GM12878 (cell line): ENCODE results near the gene NPTN. TPM values are rescaled to one million over a fixed set of nuclear protein-coding genes. Genes with fewer than 3 reads are reported as not detected.

Source experiments
- ATAC-seq: fragments of 200-7000 bp; cut with Tn5 transposase; 3 replicates; pipeline ENCODE4 v1.9.1; 2020; ENCODE audit warnings: mild to moderate bottlenecking, moderate library complexity
- BruUV-seq: library from RNA; stranded (reverse); fragments of 400-500 nt; replicated peaks from 2 replicates; lab custom pipeline; 2021; lab: Mats Ljungman, UMichigan
- CTCF ChIA-PET: fragments of 300-600 bp; sonication (Branson Sonifier 250); formaldehyde crosslinking; extraction: SDS; loops from one replicate; lab custom pipeline; 2021; ENCODE audit warnings: inconsistent platforms; lab: Yijun Ruan, JAX
- POLR2A ChIA-PET: fragments of 350-600 bp; formaldehyde crosslinking; extraction: SDS; loops from one replicate; lab custom pipeline; 2021; ENCODE audit warnings: inconsistent platforms; lab: Charles Lee
- RAD21 ChIA-PET: fragments of 300-600 bp; sonication (Branson Sonifier 250); formaldehyde crosslinking; loops from one replicate; lab custom pipeline; 2023; ENCODE audit warnings: antibody characterized with exemption; ENCODE audit not compliant: unreplicated experiment; lab: Charles Lee
- SMC1A ChIA-PET: fragments of 300-600 bp; sonication (Branson Sonifier 250); formaldehyde crosslinking; loops from one replicate; lab custom pipeline; 2023; ENCODE audit not compliant: unreplicated experiment, uncharacterized antibody; lab: Charles Lee
- DNase-seq: peaks from one replicate; pipeline ENCODE4 v3.0.0-alpha.2; 2011; ENCODE audit warnings: low read depth, low spot score
- FAIRE-seq: peaks from 3 replicates; lab custom pipeline; 2011; peaks lifted over from hg19 to GRCh38; lab: Jason Lieb, UNC
- H2AFZ ChIP-seq: 2 replicates; pipeline ENCODE4 v1.6.0; 2011; ENCODE audit warnings: low read depth, low read length, control low read depth; ENCODE audit not compliant: control insufficient read depth
- H3K27ac ChIP-seq: 2 replicates; pipeline ENCODE4 v1.5.1; 2011; ENCODE audit warnings: control low read depth; ENCODE audit not compliant: control insufficient read depth, insufficient read depth
- H3K27me3 ChIP-seq, 2 experiments: replicated peaks in 1 of 2; 2 replicates each; pipeline versions ENCODE4 v1.6.0 to v1.6.1; 2011; ENCODE audit warnings: low read length in 1 of 2; ENCODE audit not compliant: control insufficient read depth in 2 of 2, insufficient read depth in 2 of 2
- H3K36me3 ChIP-seq, 2 experiments: 2 replicates each; pipeline ENCODE4 v1.5.1; 2011; ENCODE audit warnings: low read length in 1 of 2; ENCODE audit not compliant: control insufficient read depth in 2 of 2, insufficient read depth in 2 of 2
- H3K4me1 ChIP-seq: 2 replicates; pipeline ENCODE4 v1.6.1; 2011; ENCODE audit warnings: mild to moderate bottlenecking, low read length, moderate library complexity, mixed read lengths; ENCODE audit not compliant: control insufficient read depth, insufficient read depth
- H3K4me2 ChIP-seq: 2 replicates; pipeline ENCODE4 v1.6.0; 2011; ENCODE audit warnings: control low read depth; ENCODE audit not compliant: control insufficient read depth, insufficient read depth
- H3K4me3 ChIP-seq: fragments of 200-600 bp; sonication (generic); 2 replicates; pipeline ENCODE4 v1.5.1; 2016
- H3K79me2 ChIP-seq: 2 replicates; pipeline ENCODE4 v1.6.0; 2011; ENCODE audit warnings: low read length; ENCODE audit not compliant: control insufficient read depth, insufficient read depth
- H3K9ac ChIP-seq: 2 replicates; pipeline ENCODE4 v1.8.0; 2011; ENCODE audit warnings: low read length, control low read depth, mixed read lengths; ENCODE audit not compliant: control insufficient read depth, insufficient read depth
- H3K9me3 ChIP-seq: replicated peaks from 3 replicates; pipeline ENCODE4 v1.5.1; 2011; ENCODE audit warnings: mild to moderate bottlenecking, low read length; ENCODE audit not compliant: control insufficient read depth, insufficient read depth
- H4K20me1 ChIP-seq: 2 replicates; pipeline ENCODE4 v1.6.0; 2011; ENCODE audit not compliant: control insufficient read depth, insufficient read depth
- DPF2 ChIP-seq: fragments of 450-650 bp; IDR thresholded peaks from 2 replicates; pipeline ENCODE4 v1.6.1; 2017; ENCODE audit warnings: mild to moderate bottlenecking
- ESRRA ChIP-seq: IDR thresholded peaks from 2 replicates; pipeline ENCODE4 v1.6.1; 2012; ENCODE audit warnings: mild to moderate bottlenecking, low read length, improper control_type of control experiment
- KAT2A ChIP-seq: conservative IDR thresholded peaks from 2 replicates; pipeline ENCODE4 v1.6.1; 2011; ENCODE audit warnings: low read depth, low read length; ENCODE audit not compliant: control insufficient read depth
- MTA2 ChIP-seq: fragments of 450-650 bp; IDR thresholded peaks from 2 replicates; pipeline ENCODE4 v1.6.1; 2016; ENCODE audit warnings: low read depth, mild to moderate bottlenecking, moderate library complexity
- NRF1 ChIP-seq: conservative IDR thresholded peaks from 2 replicates; pipeline ENCODE4 v1.6.1; 2011; ENCODE audit warnings: mild to moderate bottlenecking, low read depth, low read length, improper control_type of control experiment
- WGBS: methylation state at CpG from one replicate; pipeline ENCODE4 v1.1.6; 2016; ENCODE audit warnings: low lambda C conversion rate; ENCODE audit not compliant: insufficient replicate concordance, insufficient coverage; ENCODE audit errors: missing lambda C conversion rate; 5-methylcytosine and 5-hydroxymethylcytosine counted together
- in situ Hi-C: fragments of 300-500 bp; cut with MboI; formaldehyde crosslinking; loops from 9 replicates; pipeline ENCODE4 v1.14.3; 2018; ENCODE audit warnings: mixed read lengths
- intact Hi-C: fragments of 100-400 bp; cut with micrococcal nuclease; formaldehyde crosslinking; loops from one replicate; pipeline ENCODE4 v1.14.2; 2022; ENCODE audit not compliant: unreplicated experiment
- polyA plus RNA-seq, 11 experiments: library from polyadenylated mRNA; depleted of rRNA in 4 of 11; unstranded in 6 of 11; stranded (reverse) in 5 of 11; fragments of >200 nt; fragmentation: Nextera tagmentation in 4 of 11; fragmentation: Illumina TruSeq in 1 of 11; extraction: Ambion mirVana in 4 of 11; extraction: Trizol in 1 of 11; gene quantifications; 1 replicate in 1 of 11; 2 replicates in 10 of 11; pipeline versions ENCODE4 v1.2.1 to v1.2.3, GENCODE V29; 2011 to 2016; ENCODE audit warnings: inconsistent platforms in 2 of 11, missing spikeins in 2 of 11, low read depth in 1 of 11
- total RNA-seq, 4 experiments: library from RNA; depleted of rRNA in 3 of 4; stranded (reverse); fragments of >200 nt in 3 of 4; fragmentation: Illumina TruSeq in 1 of 4; extraction: Trizol in 1 of 4; gene quantifications; 2 replicates each; pipeline versions ENCODE4 v1.2.1 to v1.2.3, GENCODE V29; 2013 to 2021
- TF ChIP-seq, protein P1 (sequence below): IDR thresholded peaks from 2 replicates; pipeline ENCODE4 v1.6.1; 2011; ENCODE audit warnings: low read depth, mild to moderate bottlenecking, low read length, moderate library complexity, borderline replicate concordance; ENCODE audit errors: extremely low read depth
- TF ChIP-seq, protein P2 (sequence below): fragments of 450-650 bp; IDR thresholded peaks from 2 replicates; pipeline ENCODE4 v1.6.1; 2017; ENCODE audit warnings: low read depth, mild to moderate bottlenecking, moderate library complexity
- TF ChIP-seq, protein P3 (sequence below): fragments of 450-650 bp; IDR thresholded peaks from 2 replicates; pipeline ENCODE4 v1.6.1; 2017; ENCODE audit warnings: borderline replicate concordance
- TF ChIP-seq, protein P4 (sequence below): fragments of 450-650 bp; IDR thresholded peaks from 2 replicates; pipeline ENCODE4 v1.6.1; 2017; ENCODE audit warnings: mild to moderate bottlenecking

The NPTN gene
- total and polyA plus RNA-seq, 10 of the 15 experiments (the other 5 are each of a cell fraction or from before 2014, with no cell fraction given): 17.8 to 79.1 (median 41.7) TPM

DNA sequence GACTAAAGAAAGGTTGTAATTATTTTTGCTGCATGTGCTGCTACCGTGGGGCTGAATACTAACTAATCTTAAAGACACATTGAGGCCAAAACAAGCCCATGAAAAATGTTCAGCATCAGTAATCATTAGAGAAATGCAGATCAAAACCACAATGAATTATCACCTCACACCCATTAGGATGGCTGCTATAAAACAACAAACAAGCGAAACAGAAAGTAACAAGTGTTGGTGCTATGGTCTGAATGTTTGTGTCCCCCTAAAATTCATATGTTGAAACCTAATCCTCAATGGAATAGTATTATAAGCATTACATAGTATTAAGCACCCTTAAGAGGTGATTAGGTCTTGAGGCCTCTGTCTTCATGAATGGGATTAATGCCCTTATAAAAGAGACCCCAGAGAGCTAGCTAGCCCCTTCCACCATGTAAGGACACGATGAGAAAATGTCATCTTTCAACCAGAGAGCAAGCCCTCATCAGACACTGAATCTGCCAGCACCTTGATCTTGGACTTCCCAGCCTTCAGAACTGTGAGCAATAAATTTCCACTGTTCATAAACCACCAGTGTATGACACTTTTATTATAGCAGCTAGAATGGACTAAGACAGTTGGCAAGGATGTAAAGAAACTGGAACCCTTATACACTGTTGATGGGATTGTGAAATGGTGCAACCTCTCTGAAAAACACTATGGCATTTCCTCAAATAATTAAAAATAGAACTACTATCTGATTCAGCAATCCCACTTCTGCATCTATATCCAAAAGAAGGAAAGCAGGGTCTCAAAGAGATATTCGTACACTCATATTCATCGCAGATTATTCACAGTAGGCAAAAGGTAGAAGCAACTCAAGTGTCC is 114.1 kb downstream of the NPTN start:
- Histone ChIP-seq H3K27ac (no peak overlapping the region), H3K4me1 (no peaks in the 10 kb centered on the region), H3K9ac (no peak overlapping the region), H3K27me3 (no peaks in the 10 kb centered on the region), H3K4me2 (no peak overlapping the region), H3K36me3 (no peaks in the 10 kb centered on the region), H4K20me1 (no peaks in the 10 kb centered on the region), H3K9me3 (no peaks in the 10 kb centered on the region)
- ChIA-PET POLR2A (no interaction called here), SMC1A (no interaction called here), RAD21 (no interaction called here), CTCF (no interaction called here)
- FAIRE-seq (no peak), ATAC-seq (no peak)
- in situ Hi-C loops (no loop called here), intact Hi-C loops (no loop called here)
- BruUV-seq: no TSS peak
- WGBS: 61% methylated on average over 5 of the region's 5 CpGs
- TF ChIP-seq, protein P1, sequence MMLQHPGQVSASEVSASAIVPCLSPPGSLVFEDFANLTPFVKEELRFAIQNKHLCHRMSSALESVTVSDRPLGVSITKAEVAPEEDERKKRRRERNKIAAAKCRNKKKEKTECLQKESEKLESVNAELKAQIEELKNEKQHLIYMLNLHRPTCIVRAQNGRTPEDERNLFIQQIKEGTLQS: no peak
- TF ChIP-seq NRF1: no peak
- TF ChIP-seq, all 136 proteins: peak for 0
- no peak for DNase-seq
- Histone ChIP-seq H2AFZ (no peak overlapping the region), H3K79me2 (no peaks in the 10 kb centered on the region), H3K4me3 (no peak overlapping the region)

DNA sequence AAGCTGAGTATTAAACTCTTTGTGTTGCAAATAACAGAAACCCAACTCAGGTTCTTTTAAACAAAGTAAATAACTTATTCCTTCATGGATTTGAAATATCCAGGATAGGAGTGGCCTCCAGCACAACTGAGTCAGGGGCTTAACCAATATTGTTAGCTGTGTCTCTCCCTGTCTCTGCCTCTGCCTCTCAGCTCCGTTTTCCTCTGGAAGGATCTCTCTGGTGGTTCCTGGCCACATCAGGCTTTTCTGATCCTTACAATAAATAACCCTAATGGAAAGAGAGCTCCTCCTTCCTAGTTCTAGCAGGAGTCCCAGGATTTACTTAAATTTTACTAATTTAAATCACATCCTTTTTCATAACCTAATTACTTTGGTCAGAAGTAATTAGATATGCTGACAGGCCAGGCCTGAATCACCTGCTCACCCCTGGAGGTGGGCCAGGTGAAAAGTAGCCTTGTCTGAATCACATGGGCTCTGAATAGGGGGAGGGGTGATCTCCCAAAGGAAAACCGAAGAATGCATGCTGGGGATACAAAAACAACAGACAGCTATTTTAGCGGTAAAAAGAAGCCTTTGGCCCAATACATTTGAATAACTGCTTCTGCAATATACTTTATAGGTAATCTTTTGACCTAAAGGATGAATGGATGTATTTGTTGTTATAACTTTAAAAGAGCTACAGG is 114.9 kb downstream of the NPTN start:
- H3K4me2 ChIP-seq: no peak overlapping the region
- ChIA-PET CTCF (no interaction called here), POLR2A (no interaction called here), SMC1A (no interaction called here), RAD21 (no interaction called here)
- ATAC-seq (no peak), DNase-seq (no peak), FAIRE-seq (no peak)
- H3K79me2 ChIP-seq: no peaks in the 10 kb centered on the region
- H4K20me1 ChIP-seq: no peaks in the 10 kb centered on the region
- BruUV-seq: no TSS peak
- WGBS: 74% methylated on average over 3 of the region's 3 CpGs
- in situ Hi-C loops (no loop called here), intact Hi-C loops (no loop called here)
- H3K9ac ChIP-seq: no peak overlapping the region
- H3K27ac ChIP-seq: no peak overlapping the region
- H3K9me3 ChIP-seq: no peaks in the 10 kb centered on the region
- no peaks in the 10 kb centered on the region for H3K27me3 ChIP-seq
- H3K4me3 ChIP-seq: no peak overlapping the region
- H3K36me3 ChIP-seq: no peaks in the 10 kb centered on the region
- H2AFZ ChIP-seq: no peak overlapping the region
- H3K4me1 ChIP-seq: no peaks in the 10 kb centered on the region
- TF ChIP-seq ESRRA (no peak), MTA2 (no peak), DPF2 (no peak), KAT2A (no peak)
- TF ChIP-seq, protein P2, sequence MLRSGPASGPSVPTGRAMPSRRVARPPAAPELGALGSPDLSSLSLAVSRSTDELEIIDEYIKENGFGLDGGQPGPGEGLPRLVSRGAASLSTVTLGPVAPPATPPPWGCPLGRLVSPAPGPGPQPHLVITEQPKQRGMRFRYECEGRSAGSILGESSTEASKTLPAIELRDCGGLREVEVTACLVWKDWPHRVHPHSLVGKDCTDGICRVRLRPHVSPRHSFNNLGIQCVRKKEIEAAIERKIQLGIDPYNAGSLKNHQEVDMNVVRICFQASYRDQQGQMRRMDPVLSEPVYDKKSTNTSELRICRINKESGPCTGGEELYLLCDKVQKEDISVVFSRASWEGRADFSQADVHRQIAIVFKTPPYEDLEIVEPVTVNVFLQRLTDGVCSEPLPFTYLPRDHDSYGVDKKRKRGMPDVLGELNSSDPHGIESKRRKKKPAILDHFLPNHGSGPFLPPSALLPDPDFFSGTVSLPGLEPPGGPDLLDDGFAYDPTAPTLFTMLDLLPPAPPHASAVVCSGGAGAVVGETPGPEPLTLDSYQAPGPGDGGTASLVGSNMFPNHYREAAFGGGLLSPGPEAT: no peak
- TF ChIP-seq, protein P3, sequence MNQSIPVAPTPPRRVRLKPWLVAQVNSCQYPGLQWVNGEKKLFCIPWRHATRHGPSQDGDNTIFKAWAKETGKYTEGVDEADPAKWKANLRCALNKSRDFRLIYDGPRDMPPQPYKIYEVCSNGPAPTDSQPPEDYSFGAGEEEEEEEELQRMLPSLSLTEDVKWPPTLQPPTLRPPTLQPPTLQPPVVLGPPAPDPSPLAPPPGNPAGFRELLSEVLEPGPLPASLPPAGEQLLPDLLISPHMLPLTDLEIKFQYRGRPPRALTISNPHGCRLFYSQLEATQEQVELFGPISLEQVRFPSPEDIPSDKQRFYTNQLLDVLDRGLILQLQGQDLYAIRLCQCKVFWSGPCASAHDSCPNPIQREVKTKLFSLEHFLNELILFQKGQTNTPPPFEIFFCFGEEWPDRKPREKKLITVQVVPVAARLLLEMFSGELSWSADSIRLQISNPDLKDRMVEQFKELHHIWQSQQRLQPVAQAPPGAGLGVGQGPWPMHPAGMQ: no peak
- TF ChIP-seq, protein P4, sequence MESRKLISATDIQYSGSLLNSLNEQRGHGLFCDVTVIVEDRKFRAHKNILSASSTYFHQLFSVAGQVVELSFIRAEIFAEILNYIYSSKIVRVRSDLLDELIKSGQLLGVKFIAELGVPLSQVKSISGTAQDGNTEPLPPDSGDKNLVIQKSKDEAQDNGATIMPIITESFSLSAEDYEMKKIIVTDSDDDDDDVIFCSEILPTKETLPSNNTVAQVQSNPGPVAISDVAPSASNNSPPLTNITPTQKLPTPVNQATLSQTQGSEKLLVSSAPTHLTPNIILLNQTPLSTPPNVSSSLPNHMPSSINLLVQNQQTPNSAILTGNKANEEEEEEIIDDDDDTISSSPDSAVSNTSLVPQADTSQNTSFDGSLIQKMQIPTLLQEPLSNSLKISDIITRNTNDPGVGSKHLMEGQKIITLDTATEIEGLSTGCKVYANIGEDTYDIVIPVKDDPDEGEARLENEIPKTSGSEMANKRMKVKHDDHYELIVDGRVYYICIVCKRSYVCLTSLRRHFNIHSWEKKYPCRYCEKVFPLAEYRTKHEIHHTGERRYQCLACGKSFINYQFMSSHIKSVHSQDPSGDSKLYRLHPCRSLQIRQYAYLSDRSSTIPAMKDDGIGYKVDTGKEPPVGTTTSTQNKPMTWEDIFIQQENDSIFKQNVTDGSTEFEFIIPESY: no peak
